ENCODE results near the gene SLC25A12. TPM values are rescaled to one million over a fixed set of nuclear protein-coding genes. Genes with fewer than 3 reads are reported as not detected.
A peak's percentile ranks its signal among the peaks of the same experiment; 100 is the strongest.

The SLC25A12 gene
- total and polyA plus RNA-seq, 2 of the 13 experiments (the other 11 are each of a cell fraction or from before 2014, with no cell fraction given) = 8.1 to 15.9 TPM

DNA sequence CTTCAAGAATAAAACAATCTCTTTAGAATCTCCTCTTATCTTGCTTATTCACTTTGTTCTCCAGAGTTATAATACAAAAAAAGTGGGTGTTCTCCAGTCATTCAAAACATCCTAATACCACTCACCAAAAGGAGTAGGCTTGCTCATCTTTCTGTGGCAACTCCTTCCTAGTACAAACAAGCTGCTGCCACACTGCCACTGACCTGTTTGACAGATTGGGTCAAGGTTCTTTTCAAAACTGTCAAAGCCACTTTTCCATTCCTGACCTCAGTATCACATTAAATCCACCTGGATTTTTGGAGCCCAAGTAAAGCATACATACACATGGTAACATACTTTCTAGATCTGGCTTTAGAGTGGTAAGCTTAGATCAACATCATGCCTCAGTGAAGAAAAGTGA is 59.8 kb downstream of the SLC25A12 start (continued):
- TF ChIP-seq, protein P1, sequence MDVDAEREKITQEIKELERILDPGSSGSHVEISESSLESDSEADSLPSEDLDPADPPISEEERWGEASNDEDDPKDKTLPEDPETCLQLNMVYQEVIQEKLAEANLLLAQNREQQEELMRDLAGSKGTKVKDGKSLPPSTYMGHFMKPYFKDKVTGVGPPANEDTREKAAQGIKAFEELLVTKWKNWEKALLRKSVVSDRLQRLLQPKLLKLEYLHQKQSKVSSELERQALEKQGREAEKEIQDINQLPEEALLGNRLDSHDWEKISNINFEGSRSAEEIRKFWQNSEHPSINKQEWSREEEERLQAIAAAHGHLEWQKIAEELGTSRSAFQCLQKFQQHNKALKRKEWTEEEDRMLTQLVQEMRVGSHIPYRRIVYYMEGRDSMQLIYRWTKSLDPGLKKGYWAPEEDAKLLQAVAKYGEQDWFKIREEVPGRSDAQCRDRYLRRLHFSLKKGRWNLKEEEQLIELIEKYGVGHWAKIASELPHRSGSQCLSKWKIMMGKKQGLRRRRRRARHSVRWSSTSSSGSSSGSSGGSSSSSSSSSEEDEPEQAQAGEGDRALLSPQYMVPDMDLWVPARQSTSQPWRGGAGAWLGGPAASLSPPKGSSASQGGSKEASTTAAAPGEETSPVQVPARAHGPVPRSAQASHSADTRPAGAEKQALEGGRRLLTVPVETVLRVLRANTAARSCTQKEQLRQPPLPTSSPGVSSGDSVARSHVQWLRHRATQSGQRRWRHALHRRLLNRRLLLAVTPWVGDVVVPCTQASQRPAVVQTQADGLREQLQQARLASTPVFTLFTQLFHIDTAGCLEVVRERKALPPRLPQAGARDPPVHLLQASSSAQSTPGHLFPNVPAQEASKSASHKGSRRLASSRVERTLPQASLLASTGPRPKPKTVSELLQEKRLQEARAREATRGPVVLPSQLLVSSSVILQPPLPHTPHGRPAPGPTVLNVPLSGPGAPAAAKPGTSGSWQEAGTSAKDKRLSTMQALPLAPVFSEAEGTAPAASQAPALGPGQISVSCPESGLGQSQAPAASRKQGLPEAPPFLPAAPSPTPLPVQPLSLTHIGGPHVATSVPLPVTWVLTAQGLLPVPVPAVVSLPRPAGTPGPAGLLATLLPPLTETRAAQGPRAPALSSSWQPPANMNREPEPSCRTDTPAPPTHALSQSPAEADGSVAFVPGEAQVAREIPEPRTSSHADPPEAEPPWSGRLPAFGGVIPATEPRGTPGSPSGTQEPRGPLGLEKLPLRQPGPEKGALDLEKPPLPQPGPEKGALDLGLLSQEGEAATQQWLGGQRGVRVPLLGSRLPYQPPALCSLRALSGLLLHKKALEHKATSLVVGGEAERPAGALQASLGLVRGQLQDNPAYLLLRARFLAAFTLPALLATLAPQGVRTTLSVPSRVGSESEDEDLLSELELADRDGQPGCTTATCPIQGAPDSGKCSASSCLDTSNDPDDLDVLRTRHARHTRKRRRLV (CRISPR knock-in tag; IDR thresholded peaks at IDR 0.05) = no peak
- TF ChIP-seq, protein P2, sequence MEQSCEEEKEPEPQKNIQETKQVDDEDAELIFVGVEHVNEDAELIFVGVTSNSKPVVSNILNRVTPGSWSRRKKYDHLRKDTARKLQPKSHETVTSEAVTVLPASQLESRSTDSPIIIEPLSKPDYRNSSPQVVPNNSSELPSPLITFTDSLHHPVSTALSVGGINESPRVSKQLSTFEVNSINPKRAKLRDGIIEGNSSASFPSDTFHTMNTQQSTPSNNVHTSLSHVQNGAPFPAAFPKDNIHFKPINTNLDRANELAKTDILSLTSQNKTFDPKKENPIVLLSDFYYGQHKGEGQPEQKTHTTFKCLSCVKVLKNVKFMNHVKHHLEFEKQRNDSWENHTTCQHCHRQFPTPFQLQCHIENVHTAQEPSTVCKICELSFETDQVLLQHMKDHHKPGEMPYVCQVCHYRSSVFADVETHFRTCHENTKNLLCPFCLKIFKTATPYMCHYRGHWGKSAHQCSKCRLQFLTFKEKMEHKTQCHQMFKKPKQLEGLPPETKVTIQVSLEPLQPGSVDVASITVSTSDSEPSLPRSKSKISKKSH (CRISPR knock-in tag; IDR thresholded peaks at IDR 0.05; ENCODE audit: borderline replicate concordance) = no peak
- TF ChIP-seq RARA (CRISPR knock-in tag; IDR thresholded peaks at IDR 0.05) (peak; percentile 50; the same call in 1 of the 2 replicates), FOSL1 (CRISPR knock-in tag; IDR thresholded peaks at IDR 0.05; ENCODE audit: borderline replicate concordance) (no peak), KDM4B (CRISPR knock-in tag; IDR thresholded peaks at IDR 0.05) (no peak), JUND (CRISPR knock-in tag; IDR thresholded peaks at IDR 0.05) (no peak), JUNB (CRISPR knock-in tag; IDR thresholded peaks at IDR 0.05; ENCODE audit: borderline replicate concordance) (no peak)
- TF ChIP-seq, protein P3, sequence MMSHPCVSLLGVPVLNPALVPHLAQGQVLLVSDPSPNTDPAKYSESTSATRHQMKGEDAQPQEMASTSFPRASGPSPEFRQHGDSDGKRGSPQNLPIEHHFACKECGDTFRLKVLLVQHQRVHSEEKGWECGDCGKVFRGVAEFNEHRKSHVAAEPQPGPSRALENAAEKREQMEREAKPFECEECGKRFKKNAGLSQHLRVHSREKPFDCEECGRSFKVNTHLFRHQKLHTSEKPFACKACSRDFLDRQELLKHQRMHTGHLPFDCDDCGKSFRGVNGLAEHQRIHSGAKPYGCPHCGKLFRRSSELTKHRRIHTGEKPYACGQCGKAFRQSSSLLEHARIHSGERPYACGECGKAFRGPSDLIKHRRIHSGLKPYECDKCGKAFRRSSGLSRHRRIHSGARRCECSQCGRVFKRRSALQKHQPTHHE (CRISPR knock-in tag; IDR thresholded peaks at IDR 0.05; ENCODE audit: borderline replicate concordance) = no peak
- TF ChIP-seq, protein P4, sequence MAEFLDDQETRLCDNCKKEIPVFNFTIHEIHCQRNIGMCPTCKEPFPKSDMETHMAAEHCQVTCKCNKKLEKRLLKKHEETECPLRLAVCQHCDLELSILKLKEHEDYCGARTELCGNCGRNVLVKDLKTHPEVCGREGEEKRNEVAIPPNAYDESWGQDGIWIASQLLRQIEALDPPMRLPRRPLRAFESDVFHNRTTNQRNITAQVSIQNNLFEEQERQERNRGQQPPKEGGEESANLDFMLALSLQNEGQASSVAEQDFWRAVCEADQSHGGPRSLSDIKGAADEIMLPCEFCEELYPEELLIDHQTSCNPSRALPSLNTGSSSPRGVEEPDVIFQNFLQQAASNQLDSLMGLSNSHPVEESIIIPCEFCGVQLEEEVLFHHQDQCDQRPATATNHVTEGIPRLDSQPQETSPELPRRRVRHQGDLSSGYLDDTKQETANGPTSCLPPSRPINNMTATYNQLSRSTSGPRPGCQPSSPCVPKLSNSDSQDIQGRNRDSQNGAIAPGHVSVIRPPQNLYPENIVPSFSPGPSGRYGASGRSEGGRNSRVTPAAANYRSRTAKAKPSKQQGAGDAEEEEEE (CRISPR knock-in tag; IDR thresholded peaks at IDR 0.05; ENCODE audit: borderline replicate concordance) = no peak
- TF ChIP-seq, protein P5, sequence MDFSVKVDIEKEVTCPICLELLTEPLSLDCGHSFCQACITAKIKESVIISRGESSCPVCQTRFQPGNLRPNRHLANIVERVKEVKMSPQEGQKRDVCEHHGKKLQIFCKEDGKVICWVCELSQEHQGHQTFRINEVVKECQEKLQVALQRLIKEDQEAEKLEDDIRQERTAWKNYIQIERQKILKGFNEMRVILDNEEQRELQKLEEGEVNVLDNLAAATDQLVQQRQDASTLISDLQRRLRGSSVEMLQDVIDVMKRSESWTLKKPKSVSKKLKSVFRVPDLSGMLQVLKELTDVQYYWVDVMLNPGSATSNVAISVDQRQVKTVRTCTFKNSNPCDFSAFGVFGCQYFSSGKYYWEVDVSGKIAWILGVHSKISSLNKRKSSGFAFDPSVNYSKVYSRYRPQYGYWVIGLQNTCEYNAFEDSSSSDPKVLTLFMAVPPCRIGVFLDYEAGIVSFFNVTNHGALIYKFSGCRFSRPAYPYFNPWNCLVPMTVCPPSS (IDR thresholded peaks at IDR 0.05) = no peak
- TF ChIP-seq, protein P6, sequence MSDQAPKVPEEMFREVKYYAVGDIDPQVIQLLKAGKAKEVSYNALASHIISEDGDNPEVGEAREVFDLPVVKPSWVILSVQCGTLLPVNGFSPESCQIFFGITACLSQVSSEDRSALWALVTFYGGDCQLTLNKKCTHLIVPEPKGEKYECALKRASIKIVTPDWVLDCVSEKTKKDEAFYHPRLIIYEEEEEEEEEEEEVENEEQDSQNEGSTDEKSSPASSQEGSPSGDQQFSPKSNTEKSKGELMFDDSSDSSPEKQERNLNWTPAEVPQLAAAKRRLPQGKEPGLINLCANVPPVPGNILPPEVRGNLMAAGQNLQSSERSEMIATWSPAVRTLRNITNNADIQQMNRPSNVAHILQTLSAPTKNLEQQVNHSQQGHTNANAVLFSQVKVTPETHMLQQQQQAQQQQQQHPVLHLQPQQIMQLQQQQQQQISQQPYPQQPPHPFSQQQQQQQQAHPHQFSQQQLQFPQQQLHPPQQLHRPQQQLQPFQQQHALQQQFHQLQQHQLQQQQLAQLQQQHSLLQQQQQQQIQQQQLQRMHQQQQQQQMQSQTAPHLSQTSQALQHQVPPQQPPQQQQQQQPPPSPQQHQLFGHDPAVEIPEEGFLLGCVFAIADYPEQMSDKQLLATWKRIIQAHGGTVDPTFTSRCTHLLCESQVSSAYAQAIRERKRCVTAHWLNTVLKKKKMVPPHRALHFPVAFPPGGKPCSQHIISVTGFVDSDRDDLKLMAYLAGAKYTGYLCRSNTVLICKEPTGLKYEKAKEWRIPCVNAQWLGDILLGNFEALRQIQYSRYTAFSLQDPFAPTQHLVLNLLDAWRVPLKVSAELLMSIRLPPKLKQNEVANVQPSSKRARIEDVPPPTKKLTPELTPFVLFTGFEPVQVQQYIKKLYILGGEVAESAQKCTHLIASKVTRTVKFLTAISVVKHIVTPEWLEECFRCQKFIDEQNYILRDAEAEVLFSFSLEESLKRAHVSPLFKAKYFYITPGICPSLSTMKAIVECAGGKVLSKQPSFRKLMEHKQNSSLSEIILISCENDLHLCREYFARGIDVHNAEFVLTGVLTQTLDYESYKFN (CRISPR knock-in tag; conservative IDR thresholded peaks at IDR 0.05) = 0 out of 2 replicates have a peak, but pooled peaks have one; percentile 24
- TF ChIP-seq, protein P7, sequence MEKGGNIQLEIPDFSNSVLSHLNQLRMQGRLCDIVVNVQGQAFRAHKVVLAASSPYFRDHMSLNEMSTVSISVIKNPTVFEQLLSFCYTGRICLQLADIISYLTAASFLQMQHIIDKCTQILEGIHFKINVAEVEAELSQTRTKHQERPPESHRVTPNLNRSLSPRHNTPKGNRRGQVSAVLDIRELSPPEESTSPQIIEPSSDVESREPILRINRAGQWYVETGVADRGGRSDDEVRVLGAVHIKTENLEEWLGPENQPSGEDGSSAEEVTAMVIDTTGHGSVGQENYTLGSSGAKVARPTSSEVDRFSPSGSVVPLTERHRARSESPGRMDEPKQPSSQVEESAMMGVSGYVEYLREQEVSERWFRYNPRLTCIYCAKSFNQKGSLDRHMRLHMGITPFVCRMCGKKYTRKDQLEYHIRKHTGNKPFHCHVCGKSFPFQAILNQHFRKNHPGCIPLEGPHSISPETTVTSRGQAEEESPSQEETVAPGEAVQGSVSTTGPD (CRISPR knock-in tag; IDR thresholded peaks at IDR 0.05) = no peak
